NOMO-1 treated with DMSO at 0.1 percent for 48 hours (cell line): ENCODE data around the gene NUFIP2.
"Not testable (repeated sequence)": the region's sequence is repeated elsewhere in the genome, so short reads cannot be mapped to it uniquely, and the experiment has no call there.

Source experiments
- DNase-seq: peaks from one replicate; lab custom pipeline; 2025; ENCODE audit not compliant: unreplicated experiment; lab: John Stamatoyannopoulos, UW

NUFIP2 gene

DNA sequence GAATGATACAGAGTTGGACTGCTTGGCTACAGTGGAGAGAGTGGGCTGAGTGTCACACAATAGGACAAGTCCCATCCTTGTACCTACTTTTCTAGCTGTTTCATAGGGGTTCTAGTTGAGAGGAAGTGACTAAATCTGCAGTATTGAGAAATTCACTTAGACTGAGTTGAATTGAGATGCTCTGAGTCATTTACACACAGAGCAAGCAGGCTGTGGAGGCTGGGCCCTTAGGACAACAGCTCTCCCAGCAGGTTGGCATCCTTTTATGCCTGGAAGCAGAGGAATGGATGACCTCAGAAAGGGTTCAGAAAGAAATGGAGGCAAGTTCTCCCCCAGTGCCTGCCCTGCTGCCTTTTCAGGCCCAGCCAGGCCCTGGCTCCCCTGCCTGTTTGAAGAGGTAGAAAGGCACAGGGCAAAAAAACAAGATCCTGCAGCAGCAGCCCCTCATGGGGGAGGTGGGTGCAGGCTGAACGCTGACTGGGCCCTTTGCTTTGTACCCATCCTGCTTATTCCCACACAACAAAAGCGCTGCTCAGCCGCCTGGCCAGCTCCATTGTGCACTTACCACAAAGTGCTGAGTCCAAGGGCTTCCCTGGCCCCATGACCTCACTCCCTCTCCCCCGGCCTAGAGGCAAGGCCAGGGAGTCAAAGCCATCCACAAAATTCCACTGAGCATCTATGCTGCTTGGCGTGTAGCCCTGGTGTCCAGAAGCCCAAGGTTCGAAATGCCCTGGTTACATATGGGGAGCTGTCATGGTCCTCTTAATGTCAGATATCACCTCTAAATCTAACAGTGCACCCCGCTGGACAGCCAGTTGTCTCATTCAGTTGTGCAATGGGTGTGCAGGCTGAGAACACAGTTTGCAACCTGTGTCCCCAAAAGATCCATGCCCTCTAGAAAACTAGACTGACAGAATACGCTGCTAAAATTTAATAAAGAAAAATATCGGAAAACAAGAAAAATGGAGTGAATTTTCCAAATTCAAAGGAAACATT lies 52.7 kb downstream of the NUFIP2 start:
- peak; percentile 91 for DNase-seq

DNA sequence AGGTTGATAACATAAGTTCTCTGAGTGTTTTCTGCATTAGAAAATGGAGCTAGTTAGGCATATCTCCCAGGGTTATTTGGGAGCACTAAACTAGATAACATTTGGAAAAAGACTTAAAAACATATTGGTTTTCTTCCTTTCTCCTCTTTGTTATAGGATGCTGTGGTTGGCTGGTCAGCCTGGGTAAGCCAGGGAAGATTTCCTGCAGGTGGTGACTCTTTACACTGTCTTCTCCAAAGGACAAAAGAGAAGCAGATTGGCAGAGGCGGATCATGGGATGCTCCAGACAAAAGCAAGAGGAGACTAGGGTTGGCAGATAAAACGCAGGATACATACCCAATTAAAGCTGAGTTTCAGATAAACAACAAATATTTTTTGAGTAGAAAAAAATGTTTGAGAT lies 53.5 kb downstream of the NUFIP2 start:
- no peak for DNase-seq

DNA sequence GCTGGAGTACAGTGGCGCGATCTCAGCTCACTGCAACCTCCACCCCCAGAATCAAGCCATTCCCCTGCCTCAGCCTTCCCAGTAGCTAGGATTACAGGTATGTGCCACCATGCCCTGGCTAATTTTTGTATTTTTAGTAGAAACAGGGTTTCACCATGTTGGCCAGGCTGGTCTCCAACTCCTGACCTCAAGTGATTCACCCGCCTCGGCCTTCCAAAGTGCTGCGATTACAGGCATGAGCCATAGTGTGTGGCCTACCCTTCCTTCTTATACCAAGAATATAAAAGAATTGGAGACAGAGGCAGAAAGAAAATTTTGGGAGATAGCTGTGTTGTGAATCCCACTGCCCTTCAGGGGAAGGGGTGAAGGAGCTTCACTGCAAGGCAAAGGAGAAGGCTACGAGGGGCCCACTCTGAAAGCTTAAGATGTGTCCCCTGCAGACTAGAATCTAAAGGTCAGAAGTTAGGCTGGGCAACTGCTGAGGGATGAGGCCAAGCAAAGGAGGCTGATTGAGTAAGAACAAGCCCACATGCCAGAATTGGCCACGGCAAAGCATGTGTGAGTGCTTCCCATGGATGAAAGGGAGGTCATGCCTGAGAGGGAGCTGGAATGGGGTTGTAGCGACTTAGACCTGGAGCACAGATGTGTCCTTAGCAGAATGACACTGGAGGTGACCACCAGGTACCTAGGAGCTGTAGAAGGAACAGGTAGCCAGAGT lies 55.7 kb downstream of the NUFIP2 start:
- DNase-seq: no peak

DNA sequence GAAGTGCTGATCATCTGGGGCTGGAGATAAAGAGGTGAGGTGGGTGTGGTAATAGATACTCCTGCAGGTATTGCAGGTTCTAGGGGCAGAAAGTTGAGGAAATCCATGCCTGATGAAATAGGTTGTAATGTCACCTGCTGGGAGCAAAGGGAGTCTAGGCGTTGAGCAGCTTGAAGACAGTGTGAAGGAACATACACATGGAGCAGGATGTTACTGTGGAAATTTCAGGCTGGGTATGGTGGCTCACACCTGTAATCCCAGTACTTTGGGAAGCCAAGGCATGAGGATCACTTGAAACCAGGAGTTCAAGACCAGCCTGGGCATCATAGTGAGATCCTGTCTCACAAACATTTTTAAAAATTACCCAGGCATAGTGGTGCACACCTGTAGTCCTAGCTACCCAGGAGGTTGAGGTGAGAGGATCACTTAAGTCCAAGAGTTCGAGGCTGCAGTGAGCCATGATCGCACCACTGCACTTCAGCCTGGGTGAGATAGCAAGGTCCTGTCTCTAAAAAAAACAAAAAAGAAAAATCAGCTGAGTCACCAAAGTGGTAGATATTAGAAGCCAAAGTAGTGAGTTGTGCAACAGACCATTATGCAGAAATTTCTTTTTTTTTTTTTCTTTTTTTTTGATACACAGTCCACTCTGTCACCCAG lies 56.3 kb downstream of the NUFIP2 start:
- DNase-seq: peak; percentile 72

DNA sequence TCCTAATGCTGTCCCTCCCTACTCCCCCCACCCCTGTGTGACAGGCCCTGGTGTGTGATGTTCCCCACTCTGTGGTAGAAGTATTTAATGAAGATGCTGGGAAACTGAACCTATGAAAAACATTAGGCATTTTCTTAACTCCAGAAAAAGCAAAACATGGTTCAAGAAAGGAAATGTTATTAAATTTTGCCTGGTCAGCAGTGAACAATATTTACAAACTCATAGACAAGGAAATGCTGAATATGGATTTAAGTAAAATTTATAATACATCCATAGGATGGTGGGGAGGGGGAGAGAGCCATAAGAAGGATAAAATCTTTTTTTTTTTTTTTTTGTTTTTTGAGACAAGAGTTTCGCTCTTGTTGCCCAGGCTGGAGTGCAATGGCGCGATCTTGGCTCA lies 58.0 kb downstream of the NUFIP2 start:
- DNase-seq: no peak

DNA sequence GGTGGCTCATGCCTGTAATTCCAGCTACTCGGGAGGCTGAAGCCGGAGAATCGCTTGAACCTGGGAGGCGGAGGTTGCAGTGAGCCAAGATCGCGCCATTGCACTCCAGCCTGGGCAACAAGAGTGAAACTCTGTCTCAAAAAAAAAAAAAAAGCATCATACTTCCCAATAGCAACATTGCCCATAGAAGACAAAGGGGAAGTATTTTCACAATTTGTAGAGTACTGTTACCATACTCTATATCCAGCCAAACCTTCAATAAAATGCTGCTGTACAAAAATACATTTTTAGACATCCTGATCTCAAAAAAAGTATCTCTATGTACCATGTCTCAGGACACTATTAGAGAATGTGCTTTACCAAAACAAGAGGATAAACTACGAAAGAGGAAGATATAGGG lies 59.0 kb downstream of the NUFIP2 start:
- DNase-seq: peak; percentile 44

GRCh38 chr17:29233301-29233700 lies 60.6 kb downstream of the NUFIP2 start:
- no peak for DNase-seq

DNA sequence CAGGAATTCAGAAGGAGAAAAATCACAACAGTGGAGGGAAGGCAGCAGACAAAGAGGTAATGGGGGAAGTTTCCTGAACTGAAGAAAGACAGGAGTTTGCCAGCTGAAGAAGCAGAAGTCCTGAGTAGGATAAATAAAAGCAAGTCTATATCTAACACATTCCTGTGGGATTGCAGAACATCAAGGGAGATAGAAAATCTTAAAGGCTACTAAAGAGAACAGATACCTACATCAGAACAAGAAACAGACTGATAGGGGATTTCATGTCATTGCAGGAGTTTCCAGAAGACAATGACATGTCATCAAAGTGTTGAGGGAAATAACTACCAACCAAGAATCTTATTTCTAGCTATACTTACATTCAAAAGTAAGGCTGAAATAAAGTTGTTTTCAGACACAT lies 68.6 kb downstream of the NUFIP2 start:
- DNase-seq: no peak

DNA sequence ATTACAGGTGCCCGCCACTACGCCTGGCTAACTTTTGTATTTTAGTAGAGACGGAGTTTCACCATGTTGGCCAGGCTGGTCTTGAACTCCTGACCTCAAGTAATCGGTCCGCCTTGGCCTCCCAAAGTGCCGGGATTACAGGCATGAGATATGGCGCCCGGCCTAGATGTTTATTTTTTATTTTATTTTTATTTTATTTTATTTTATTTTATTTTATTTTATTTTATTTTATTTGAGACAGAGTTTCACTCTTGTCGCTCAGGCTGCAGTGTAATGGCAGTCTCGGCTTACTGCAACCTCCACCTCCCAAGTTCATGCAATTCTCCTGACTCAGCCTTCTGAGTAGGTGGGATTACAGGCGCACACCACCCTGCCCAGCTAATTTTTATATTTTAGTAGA lies 72.6 kb downstream of the NUFIP2 start:
- not testable (repeated sequence) for DNase-seq

DNA sequence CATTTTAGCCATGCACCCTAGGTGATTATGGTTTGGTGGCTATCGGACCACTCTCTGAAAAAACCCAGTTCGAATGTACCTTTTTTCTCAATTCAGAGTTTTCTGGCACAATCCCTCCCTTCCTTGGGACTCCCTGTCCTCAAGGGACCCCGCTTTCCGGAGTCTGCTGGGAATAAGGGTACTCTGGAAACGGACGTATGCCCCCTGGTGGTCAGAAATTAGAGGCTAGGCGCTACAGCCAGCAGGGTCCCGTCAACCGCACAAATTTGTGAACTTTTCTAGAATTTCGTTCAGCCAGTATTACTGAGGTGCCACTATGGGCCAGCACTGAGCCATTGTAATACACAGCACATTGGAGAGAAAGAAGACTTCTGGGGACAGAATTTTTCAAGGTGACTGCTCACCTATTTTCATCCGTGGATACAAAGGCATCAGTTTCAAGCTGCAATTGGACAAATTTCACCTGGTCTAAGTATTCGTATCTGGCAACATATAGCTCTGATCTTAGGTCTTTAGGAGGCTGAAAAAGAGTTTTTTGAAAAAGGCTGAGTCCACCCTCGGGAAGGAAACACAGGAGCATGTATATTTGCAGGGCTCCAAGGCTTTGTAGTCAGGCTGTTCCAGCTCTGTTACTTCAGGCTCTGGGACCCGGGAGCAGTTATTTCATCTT lies 74.4 kb downstream of the NUFIP2 start:
- DNase-seq: peak; percentile 88

DNA sequence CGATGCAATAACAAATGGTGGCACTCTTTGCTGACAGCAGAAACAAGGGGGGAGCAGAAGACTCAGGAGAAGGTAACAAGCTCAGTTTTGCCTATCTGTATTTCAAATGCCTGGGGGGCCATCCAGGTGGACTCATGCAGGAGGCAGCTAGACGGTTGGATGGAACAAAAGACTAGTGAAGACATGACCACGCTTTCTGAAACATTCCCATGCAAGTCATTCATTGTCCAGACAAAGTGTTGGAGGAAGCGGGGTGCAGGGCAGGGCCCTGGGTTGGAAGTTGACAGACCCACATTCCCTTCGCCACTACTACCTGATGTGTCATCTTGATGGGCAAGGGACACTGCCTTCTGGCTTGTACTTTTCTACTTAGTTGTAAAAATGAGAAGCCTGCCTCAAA lies 77.1 kb downstream of the NUFIP2 start:
- DNase-seq: no peak

DNA sequence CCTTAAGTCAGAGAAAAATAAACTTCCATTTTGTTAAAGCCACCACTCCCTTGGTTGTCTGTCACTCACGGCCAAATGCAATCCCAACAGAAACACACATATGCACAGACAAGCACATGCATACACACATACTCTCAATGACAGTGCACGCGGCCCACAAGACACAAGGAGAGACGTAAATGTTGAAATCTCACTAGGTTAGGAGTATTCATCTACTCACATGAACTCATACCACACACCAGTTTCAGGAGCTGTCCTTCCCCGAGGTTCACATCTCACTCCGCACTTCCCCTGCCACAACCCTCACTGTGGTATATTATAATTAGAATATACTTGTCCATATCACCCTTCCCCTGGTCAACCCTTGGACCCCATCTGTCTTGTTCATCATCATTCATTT lies 77.8 kb downstream of the NUFIP2 start:
- peak; percentile 34 for DNase-seq

GRCh38 chr17:29215717-29216116 lies 78.2 kb downstream of the NUFIP2 start:
- no peak for DNase-seq

DNA sequence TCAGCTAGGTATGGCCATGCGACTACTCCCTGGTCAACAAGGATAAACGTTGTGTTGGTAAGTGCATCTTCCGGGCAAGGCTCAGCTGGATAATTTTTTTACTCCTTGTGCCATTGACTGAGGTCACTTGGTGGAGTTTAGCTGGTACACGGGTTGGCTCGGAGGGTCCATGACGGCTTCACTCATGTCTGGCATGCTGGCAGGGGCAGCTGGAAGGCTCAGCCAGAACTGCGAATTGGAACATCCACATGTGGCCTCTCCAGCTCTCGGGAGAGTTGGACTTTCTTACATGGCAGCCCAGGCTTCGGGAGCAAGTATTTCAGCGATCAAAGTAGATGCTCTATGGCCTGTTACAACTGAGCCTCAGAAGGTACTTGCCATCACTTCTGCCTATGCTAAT lies 78.8 kb downstream of the NUFIP2 start:
- no peak for DNase-seq

- no peak for DNase-seq
These were observed 79.5 kb downstream of the NUFIP2 start for GRCh38 chr17:29214215-29215146.

- no peak for DNase-seq
These were observed 81.2 kb downstream of the NUFIP2 start for GRCh38 chr17:29212681-29213121.

- no peak for DNase-seq
These were observed 81.8 kb downstream of the NUFIP2 start for GRCh38 chr17:29212094-29212631.

GRCh38 chr17:29210879-29211278 lies 83.1 kb downstream of the NUFIP2 start:
- DNase-seq: no peak

GRCh38 chr17:29209073-29209472 lies 84.9 kb downstream of the NUFIP2 start:
- DNase-seq: no peak

DNA sequence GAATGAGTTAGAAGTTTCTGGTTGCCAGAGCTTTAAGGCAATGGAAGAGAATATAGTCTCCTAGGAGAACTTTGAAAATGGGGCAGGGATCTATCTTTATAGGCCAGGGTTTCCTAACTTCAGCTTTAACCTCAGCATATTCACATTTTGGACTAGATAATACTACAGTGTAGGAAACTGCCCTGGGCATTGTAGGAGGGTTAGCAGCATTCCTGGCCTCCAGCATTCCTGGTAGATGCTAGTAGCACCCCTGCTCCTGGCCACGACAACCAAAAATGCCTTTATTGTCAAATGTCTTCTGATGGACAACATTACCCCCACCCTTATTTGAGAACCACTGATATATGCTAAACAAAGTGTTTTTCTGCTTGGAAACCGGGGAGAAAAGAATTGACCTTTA lies 86.0 kb downstream of the NUFIP2 start:
- DNase-seq: no peak
